GM19455 (cell line): ENCODE measurements around the gene AEN.

Experiments used
- ATAC-seq: cut with Tn5 transposase; IDR thresholded peaks from one replicate; pipeline ENCODE4 v1.9.1; 2021; ENCODE audit not compliant: unreplicated experiment

AEN gene

GRCh38 chr15:88649753-88650551 is 28.8 kb downstream of the AEN start:
- no peak for ATAC-seq

GRCh38 chr15:88650556-88650955 is 29.4 kb downstream of the AEN start:
- no peak for ATAC-seq

- no peak for ATAC-seq
Observed at GRCh38 chr15:88651136-88651732, 30.1 kb downstream of the AEN start.

- ATAC-seq, result no peak
Observed at GRCh38 chr15:88651971-88652370, 30.8 kb downstream of the AEN start.

GRCh38 chr15:88652456-88653199 is 31.5 kb downstream of the AEN start:
- no peak for ATAC-seq

GRCh38 chr15:88653200-88654064 is 32.3 kb downstream of the AEN start:
- no peak for ATAC-seq

GRCh38 chr15:88654430-88655102 is 33.4 kb downstream of the AEN start:
- no peak for ATAC-seq

- no peak for ATAC-seq
Observed at GRCh38 chr15:88655103-88655553, 34.0 kb downstream of the AEN start.

- ATAC-seq, result no peak
Observed at GRCh38 chr15:88655800-88656488, 34.8 kb downstream of the AEN start.

- ATAC-seq, result peak; percentile 91
Observed at GRCh38 chr15:88656760-88657221, 35.7 kb downstream of the AEN start.

- ATAC-seq, result no peak
Observed at GRCh38 chr15:88657326-88658069, 36.4 kb downstream of the AEN start.

GRCh38 chr15:88658070-88658965 is 37.2 kb downstream of the AEN start:
- no peak for ATAC-seq

- ATAC-seq, result no peak
Observed at GRCh38 chr15:88658972-88659931, 38.1 kb downstream of the AEN start.

- no peak for ATAC-seq
Observed at GRCh38 chr15:88661041-88661700, 40.0 kb downstream of the AEN start.

GRCh38 chr15:88661761-88662556 is 40.8 kb downstream of the AEN start:
- ATAC-seq, result no peak
